ENCODE data around the gene DCTN5. TPM values are rescaled to one million over a fixed set of nuclear protein-coding genes. Genes with fewer than 3 reads are reported as not detected.

The DCTN5 gene
- polyA plus RNA-seq, 2 of the 4 experiments (the other 2 are of a cell fraction): 64.6 to 91.1 TPM

DNA sequence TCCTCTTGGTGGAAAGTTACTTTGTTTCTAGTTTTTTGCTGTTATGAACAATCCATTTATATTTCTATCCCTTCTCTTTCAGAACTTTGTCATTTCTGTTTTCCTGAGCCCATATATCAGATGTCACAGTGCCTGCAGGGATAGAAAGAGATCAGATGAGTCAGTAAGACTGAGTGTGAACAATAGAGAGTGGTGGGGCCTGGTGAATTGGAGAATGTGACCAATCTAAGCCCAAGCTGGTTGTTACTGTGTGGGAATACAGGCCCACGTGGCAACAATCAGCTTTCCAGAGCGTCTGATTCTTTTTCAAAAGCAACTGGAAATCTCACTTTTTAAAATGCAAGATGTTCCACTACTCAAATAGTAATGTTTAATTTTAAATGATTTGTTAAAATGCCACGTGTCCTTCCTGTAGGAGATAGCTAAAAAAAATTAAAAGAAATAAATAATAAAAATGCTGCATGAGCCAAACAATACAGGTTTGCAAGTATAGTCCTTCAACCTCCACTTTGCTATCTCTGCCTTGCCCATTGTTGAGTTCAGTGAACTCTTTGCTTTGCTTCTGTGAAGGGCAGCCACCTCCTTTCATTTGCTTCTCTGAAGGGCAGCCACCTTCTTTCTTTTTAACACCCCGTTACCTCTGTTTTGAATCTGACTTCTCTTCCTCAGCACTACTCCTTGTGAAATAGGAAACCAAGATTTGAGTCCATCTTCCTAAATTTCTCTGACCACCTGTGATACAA, 9.6 kb downstream of the DCTN5 start:
- no peaks in the 10 kb centered on the region for H3K9me3 ChIP-seq
- H3K27ac ChIP-seq: no peak overlapping the region
- no peak overlapping the region for H3K4me3 ChIP-seq
- no peaks in the 10 kb centered on the region for H3K4me1 ChIP-seq
- TF ChIP-seq, protein P1, sequence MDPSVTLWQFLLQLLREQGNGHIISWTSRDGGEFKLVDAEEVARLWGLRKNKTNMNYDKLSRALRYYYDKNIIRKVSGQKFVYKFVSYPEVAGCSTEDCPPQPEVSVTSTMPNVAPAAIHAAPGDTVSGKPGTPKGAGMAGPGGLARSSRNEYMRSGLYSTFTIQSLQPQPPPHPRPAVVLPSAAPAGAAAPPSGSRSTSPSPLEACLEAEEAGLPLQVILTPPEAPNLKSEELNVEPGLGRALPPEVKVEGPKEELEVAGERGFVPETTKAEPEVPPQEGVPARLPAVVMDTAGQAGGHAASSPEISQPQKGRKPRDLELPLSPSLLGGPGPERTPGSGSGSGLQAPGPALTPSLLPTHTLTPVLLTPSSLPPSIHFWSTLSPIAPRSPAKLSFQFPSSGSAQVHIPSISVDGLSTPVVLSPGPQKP (IDR thresholded peaks at IDR 0.05; ENCODE audit: low read depth, low read length): no peak
- TF ChIP-seq, protein P2, sequence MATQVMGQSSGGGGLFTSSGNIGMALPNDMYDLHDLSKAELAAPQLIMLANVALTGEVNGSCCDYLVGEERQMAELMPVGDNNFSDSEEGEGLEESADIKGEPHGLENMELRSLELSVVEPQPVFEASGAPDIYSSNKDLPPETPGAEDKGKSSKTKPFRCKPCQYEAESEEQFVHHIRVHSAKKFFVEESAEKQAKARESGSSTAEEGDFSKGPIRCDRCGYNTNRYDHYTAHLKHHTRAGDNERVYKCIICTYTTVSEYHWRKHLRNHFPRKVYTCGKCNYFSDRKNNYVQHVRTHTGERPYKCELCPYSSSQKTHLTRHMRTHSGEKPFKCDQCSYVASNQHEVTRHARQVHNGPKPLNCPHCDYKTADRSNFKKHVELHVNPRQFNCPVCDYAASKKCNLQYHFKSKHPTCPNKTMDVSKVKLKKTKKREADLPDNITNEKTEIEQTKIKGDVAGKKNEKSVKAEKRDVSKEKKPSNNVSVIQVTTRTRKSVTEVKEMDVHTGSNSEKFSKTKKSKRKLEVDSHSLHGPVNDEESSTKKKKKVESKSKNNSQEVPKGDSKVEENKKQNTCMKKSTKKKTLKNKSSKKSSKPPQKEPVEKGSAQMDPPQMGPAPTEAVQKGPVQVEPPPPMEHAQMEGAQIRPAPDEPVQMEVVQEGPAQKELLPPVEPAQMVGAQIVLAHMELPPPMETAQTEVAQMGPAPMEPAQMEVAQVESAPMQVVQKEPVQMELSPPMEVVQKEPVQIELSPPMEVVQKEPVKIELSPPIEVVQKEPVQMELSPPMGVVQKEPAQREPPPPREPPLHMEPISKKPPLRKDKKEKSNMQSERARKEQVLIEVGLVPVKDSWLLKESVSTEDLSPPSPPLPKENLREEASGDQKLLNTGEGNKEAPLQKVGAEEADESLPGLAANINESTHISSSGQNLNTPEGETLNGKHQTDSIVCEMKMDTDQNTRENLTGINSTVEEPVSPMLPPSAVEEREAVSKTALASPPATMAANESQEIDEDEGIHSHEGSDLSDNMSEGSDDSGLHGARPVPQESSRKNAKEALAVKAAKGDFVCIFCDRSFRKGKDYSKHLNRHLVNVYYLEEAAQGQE (IDR thresholded peaks at IDR 0.05): no peak
- no peak for TF ChIP-seq RARB (CRISPR knock-in tag; IDR thresholded peaks at IDR 0.05)
- no peak for TF ChIP-seq MAZ (IDR thresholded peaks at IDR 0.05; ENCODE audit: borderline replicate concordance, low read depth, low read length)
- TF ChIP-seq ZSCAN20 (CRISPR knock-in tag; IDR thresholded peaks at IDR 0.05): no peak
- no peak for TF ChIP-seq POLR2AphosphoS2 (conservative IDR thresholded peaks at IDR 0.05; ENCODE audit: low read length)
- TF ChIP-seq FOXS1 (CRISPR knock-in tag; IDR thresholded peaks at IDR 0.05): no peak
- no peak for TF ChIP-seq HEYL (CRISPR knock-in tag; IDR thresholded peaks at IDR 0.05)
- no peak for TF ChIP-seq NR3C1 (IDR thresholded peaks at IDR 0.05)
- no peak for TF ChIP-seq BHLHE40 (IDR thresholded peaks at IDR 0.05; ENCODE audit: low read depth, low read length)
- no peak for TF ChIP-seq GATA3 (IDR thresholded peaks at IDR 0.05; ENCODE audit: borderline replicate concordance)
- no peak for TF ChIP-seq RCOR1 (IDR thresholded peaks at IDR 0.05; ENCODE audit: low read depth, low read length)
- TF ChIP-seq POLR2A (IDR thresholded peaks at IDR 0.05; ENCODE audit: low read length): no peak
- TF ChIP-seq CHD2 (IDR thresholded peaks at IDR 0.05; ENCODE audit: low read length, partially characterized antibody): no peak
- no peak for TF ChIP-seq HDAC2 (IDR thresholded peaks at IDR 0.05)
- no peak for TF ChIP-seq HOXB13 (CRISPR knock-in tag; IDR thresholded peaks at IDR 0.05; ENCODE audit: low read depth)
- H3K4me2 ChIP-seq: no peak overlapping the region
- ChIA-PET CTCF (interaction anchor here (0.9 to 1.0 kb wide), 2 partner anchors 11 to 137 kb away, joined by 3 to 4 read pairs; no protein-coding TSS in a partner anchor), POLR2A (no interaction called here)
- FAIRE-seq (no peak), DNase-seq (ENCODE audit: low read depth in 1 of 2, low spot score in 1 of 2) (no peak), ATAC-seq (no peak)
- 94% methylated on average over 4 of the region's 4 CpGs for WGBS (ENCODE audit: missing lambda C conversion rate)

DNA sequence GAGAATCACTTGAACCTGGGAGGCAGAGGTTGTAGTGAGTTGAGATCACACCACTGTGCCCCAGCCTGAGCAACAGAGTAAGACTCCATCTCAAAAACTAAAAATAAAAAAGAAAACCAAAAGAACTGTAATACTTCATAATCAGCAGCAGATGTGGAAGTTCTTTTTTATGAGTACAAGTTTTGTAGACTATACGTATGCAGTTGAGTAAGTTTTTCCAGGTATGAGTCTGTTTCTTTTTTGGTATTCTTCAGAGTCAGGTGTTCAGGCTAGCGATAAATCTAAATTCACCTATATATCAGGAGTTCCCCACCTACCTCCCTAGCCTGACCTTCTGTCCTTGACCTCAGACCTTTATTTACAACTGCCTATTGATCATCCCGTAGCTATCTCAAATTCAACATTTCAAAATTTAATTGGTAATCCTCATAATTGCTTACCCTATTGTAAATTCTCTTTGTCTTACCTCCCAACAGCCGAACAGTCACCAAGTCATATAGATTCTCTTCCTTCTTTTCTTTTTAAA, 10.7 kb downstream of the DCTN5 start:
- FAIRE-seq (no peak), DNase-seq (ENCODE audit: low read depth in 1 of 2, low spot score in 1 of 2) (no peak), ATAC-seq (no peak)
- H3K4me1 ChIP-seq: no peaks in the 10 kb centered on the region
- H3K27ac ChIP-seq: no peak overlapping the region
- 91% methylated on average over 4 of the region's 4 CpGs for WGBS (ENCODE audit: missing lambda C conversion rate)
- no peaks in the 10 kb centered on the region for H3K9me3 ChIP-seq
- H3K4me3 ChIP-seq: no peak overlapping the region
- ChIA-PET POLR2A (no interaction called here), CTCF (no interaction called here)
- no peak overlapping the region for H3K4me2 ChIP-seq
- TF ChIP-seq RARB (CRISPR knock-in tag; IDR thresholded peaks at IDR 0.05): no peak
- TF ChIP-seq EHF (CRISPR knock-in tag; IDR thresholded peaks at IDR 0.05): no peak
- no peak for TF ChIP-seq HOXB13 (CRISPR knock-in tag; IDR thresholded peaks at IDR 0.05; ENCODE audit: low read depth)
- TF ChIP-seq PHF8 (IDR thresholded peaks at IDR 0.05; ENCODE audit: borderline replicate concordance, low read depth): no peak
- TF ChIP-seq BHLHE40 (IDR thresholded peaks at IDR 0.05; ENCODE audit: low read depth, low read length): no peak
- TF ChIP-seq, protein P3, sequence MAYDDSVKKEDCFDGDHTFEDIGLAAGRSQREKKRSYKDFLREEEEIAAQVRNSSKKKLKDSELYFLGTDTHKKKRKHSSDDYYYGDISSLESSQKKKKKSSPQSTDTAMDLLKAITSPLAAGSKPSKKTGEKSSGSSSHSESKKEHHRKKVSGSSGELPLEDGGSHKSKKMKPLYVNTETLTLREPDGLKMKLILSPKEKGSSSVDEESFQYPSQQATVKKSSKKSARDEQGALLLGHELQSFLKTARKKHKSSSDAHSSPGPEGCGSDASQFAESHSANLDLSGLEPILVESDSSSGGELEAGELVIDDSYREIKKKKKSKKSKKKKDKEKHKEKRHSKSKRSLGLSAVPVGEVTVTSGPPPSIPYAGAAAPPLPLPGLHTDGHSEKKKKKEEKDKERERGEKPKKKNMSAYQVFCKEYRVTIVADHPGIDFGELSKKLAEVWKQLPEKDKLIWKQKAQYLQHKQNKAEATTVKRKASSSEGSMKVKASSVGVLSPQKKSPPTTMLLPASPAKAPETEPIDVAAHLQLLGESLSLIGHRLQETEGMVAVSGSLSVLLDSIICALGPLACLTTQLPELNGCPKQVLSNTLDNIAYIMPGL (CRISPR knock-in tag; IDR thresholded peaks at IDR 0.05; ENCODE audit: borderline replicate concordance): no peak
- no peak for TF ChIP-seq KDM1A (IDR thresholded peaks at IDR 0.05; ENCODE audit: low read depth)
- no peak for TF ChIP-seq KDM5A (IDR thresholded peaks at IDR 0.05)
- TF ChIP-seq, protein P4, sequence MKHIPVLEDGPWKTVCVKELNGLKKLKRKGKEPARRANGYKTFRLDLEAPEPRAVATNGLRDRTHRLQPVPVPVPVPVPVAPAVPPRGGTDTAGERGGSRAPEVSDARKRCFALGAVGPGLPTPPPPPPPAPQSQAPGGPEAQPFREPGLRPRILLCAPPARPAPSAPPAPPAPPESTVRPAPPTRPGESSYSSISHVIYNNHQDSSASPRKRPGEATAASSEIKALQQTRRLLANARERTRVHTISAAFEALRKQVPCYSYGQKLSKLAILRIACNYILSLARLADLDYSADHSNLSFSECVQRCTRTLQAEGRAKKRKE (CRISPR knock-in tag; IDR thresholded peaks at IDR 0.05; ENCODE audit: low read depth): no peak
- TF ChIP-seq CHD2 (IDR thresholded peaks at IDR 0.05; ENCODE audit: low read length, partially characterized antibody): no peak
- TF ChIP-seq CBX2 (IDR thresholded peaks at IDR 0.05; ENCODE audit: borderline replicate concordance, low read depth): no peak
- TF ChIP-seq ESRRA (IDR thresholded peaks at IDR 0.05; ENCODE audit: borderline replicate concordance, low read length): no peak
- TF ChIP-seq JUN (IDR thresholded peaks at IDR 0.05): no peak
- TF ChIP-seq, protein P1 (IDR thresholded peaks at IDR 0.05; ENCODE audit: low read depth, low read length): no peak

Measured in A549 (cell line).